BE2C (cell line): ENCODE data around the gene RBM39.

ENCODE experiments used
- DNase-seq: peaks from one replicate; pipeline ENCODE4 v3.0.0-alpha.2; 2020
- H3K27me3 ChIP-seq: fragments of 250-450 bp; sonication (Bioruptor Pico); 2 replicates; pipeline ENCODE4 v1.5.1; 2020; ENCODE audit warnings: mild to moderate bottlenecking
- H3K36me3 ChIP-seq: fragments of 250-450 bp; sonication (Bioruptor Pico); 2 replicates; pipeline ENCODE4 v1.5.1; 2020; ENCODE audit warnings: mild to moderate bottlenecking
- H3K4me1 ChIP-seq: fragments of 250-450 bp; sonication (Bioruptor Pico); 2 replicates; pipeline ENCODE4 v1.5.1; 2020
- H3K4me3 ChIP-seq: 2 replicates; pipeline ENCODE4 v1.5.1; 2011; ENCODE audit warnings: low read depth, low read length
- H3K9me3 ChIP-seq: fragments of 250-450 bp; sonication (Bioruptor Pico); 2 replicates; pipeline ENCODE4 v1.5.1; 2020
- TF ChIP-seq, protein P1 (sequence below): IDR thresholded peaks from 2 replicates; pipeline ENCODE4 v1.5.1; 2012; ENCODE audit warnings: mild to moderate bottlenecking, low read depth, low read length

Gene RBM39

DNA sequence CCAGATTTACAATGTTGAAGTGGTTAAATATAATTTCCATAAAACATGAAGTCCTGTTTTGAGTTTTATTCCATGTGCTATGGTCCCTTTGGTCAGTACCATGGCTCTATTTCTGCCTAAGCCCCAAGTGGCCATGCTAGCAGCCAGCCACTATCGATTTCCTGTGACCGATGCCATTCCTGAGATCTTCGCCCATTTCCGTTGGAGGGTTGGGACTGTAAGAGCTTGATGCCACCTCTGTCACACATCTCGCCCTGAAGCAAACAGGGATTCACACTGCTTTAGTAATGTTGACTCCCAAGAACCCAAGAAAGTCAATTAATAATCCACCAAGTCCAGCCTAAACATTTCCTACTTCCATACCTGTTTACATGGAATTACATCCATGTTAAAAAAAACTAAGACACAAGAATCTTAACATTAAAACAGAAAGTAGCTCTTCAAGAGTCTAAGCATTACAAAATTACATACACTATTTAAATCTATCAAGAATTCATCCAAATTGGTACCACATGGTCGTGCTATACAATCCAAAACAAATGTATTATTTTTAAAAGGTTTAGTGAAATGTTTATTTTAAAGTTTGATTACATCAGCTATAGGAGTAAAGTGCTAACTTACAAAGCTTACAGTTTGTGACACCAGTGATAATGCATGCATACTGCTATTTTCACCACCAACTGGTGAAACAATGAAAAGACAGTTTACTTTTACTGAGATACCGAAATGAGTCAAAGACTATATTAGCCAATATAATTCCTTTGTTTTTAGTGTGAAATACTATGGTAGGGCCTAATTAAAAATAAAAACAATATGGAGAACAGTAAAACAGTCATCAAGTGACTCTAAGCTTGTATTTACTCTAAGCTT lies 2.5 kb downstream of the RBM39 start:
- H3K27me3 ChIP-seq, result no peaks in the 10 kb centered on the region
- peak overlapping the region; percentile 75 for H3K4me3 ChIP-seq
- TF ChIP-seq, protein P1, sequence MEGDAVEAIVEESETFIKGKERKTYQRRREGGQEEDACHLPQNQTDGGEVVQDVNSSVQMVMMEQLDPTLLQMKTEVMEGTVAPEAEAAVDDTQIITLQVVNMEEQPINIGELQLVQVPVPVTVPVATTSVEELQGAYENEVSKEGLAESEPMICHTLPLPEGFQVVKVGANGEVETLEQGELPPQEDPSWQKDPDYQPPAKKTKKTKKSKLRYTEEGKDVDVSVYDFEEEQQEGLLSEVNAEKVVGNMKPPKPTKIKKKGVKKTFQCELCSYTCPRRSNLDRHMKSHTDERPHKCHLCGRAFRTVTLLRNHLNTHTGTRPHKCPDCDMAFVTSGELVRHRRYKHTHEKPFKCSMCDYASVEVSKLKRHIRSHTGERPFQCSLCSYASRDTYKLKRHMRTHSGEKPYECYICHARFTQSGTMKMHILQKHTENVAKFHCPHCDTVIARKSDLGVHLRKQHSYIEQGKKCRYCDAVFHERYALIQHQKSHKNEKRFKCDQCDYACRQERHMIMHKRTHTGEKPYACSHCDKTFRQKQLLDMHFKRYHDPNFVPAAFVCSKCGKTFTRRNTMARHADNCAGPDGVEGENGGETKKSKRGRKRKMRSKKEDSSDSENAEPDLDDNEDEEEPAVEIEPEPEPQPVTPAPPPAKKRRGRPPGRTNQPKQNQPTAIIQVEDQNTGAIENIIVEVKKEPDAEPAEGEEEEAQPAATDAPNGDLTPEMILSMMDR, result peak; percentile 25
- peak; percentile 28 for DNase-seq
- H3K36me3 ChIP-seq, result peaks cover 73% of the 10 kb centered on the region
- H3K9me3 ChIP-seq, result no peaks in the 10 kb centered on the region
- H3K4me1 ChIP-seq, result peaks cover 14% of the 10 kb centered on the region

DNA sequence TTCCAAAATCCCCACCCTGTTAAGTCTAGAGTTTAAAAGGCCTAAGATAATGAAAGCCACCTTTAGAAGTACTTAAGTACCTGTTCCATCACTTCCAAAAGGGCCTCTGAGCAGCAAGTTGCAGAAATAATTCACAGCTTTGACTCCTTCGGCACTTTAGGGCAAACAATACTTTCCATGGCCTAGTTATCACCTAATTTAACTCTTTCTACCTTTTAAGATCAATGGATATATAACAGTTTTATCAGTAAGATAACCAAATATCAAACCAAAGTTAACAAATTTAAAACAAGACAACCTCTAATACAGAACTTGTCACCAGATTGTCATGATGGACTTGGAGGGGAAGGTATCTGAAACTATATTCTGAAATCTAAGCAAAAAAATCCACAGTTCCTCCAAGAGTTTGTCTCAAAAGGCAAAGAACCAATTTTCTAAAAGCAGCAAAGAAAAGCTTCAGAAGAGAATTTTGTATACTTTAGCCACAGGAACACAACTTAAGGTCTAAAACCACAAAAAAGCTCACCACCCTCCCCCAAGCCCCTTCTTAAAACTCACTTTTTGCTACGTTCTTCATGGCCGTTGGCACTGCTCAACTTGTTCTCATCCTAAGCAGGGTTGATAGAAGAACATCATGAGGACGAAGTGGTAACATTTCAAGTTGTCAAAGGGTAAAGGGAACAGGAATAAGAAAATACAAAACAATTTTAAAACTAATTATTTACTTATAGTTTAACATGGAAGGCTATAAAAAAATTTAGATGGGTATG lies 3.5 kb downstream of the RBM39 start:
- H3K36me3 ChIP-seq, result peaks cover 82% of the 10 kb centered on the region
- peaks cover 14% of the 10 kb centered on the region for H3K4me1 ChIP-seq
- H3K27me3 ChIP-seq, result 0 out of 2 replicates have a peak, but pooled peaks cover 3% of the 10 kb centered on the region
- peak overlapping the region; percentile 8; the same call in 1 of the 2 replicates for H3K4me3 ChIP-seq
- no peaks in the 10 kb centered on the region for H3K9me3 ChIP-seq
- DNase-seq, result no peak
- TF ChIP-seq, protein P1, result no peak

DNA sequence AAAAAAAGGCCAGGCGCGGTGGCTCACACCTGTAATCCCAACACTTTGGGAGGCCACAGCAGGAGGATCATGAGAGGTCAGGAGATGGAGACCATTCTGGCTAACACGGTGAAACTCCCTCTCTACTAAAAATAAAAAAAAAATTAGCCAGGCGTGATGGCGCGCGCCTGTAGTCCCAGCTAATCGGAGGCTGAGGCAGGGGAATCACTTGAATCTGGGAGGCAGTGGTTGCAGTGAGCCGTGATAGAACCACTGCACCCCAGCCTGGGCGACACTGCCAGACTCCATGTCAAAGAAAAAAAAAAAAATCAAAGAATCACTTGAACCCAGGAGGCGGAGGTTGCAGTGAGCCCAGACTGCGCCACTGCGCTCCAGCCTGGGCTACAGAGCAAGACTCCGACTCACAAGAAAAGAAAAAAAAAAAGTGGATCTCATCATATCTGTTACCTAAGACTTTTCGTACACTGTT lies 4.2 kb downstream of the RBM39 start:
- Histone ChIP-seq H3K36me3 (peaks cover 89% of the 10 kb centered on the region), H3K27me3 (0 out of 2 replicates have a peak, but pooled peaks cover 3% of the 10 kb centered on the region), H3K4me3 (no peak overlapping the region), H3K4me1 (peaks cover 10% of the 10 kb centered on the region), H3K9me3 (no peaks in the 10 kb centered on the region)
- TF ChIP-seq, protein P1, result no peak
- DNase-seq, result no peak

DNA sequence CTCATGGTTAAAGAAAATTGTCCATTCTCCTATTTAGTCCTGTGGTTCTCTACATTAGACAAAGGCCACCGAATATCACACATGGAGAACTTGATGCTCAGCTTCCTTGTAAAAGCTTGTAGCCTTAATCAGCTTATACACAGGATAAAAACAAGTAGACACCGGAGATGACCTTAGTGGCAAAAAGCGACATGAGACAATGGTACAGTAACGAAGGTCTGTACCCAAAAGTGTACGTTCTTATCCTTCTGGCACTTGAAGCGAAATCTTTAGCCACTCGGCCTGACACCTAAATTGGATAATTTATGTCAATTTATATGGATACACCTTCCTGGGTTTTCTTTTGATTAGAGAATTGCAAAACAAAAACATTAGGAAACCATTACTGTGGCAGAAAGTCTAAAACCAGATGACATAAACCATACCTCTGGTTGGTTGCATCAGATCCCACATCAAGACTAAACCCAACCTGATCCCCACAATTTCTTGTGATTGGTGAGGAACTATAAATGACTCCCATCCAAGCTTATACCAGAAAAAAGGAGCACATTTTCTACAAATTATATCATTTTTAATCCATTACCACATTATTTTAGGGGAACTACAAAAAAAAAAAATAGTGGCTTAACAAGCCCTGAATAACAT lies 6.1 kb downstream of the RBM39 start:
- Histone ChIP-seq H3K4me1 (peaks cover 13% of the 10 kb centered on the region), H3K4me3 (0 out of 2 replicates have a peak overlapping the region, but pooled peaks have one; percentile 14), H3K36me3 (peaks cover 99% of the 10 kb centered on the region), H3K9me3 (no peaks in the 10 kb centered on the region), H3K27me3 (0 out of 2 replicates have a peak, but pooled peaks cover 3% of the 10 kb centered on the region)
- TF ChIP-seq, protein P1, result no peak
- no peak for DNase-seq

DNA sequence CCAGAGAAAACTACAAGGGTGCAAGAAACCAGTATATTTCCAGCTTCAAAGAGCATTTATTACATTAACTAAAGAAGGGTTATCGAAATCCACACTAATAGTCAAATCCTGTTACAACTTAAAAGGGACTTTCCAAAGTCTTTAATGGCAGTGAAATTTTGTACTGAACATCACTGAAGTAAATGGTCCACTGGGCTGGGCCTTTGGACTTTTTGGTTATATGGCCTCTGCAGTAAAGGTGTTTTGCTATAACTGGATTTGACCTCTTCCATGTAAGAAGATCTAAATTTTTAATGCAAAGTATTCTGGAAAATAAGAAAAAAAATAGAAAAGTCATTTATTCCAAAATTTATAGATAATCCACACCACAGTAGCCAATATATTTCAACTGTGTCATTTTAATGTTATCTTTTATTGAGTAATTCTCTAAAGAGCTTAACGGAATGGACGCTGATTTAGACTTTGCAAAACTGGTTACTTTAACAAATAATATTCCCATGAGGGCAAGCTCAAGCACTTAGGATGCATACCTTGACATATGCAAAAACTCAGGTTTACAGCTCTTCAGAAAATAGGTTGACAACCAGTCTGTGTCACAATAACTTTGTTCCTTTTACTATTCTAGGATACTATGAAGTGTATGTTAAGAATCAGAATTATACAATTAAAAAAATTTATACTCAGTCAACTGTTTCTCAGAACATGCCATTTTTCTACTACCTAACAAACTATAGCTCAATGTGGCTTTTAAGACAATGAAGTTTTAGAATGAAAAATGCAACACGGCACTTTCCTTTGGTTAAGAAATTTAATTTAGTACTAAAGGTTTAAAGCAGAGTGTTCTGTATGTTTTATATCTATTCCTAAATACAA lies 7.0 kb downstream of the RBM39 start:
- H3K4me3 ChIP-seq, result no peak overlapping the region

More for the DNA sequence above, 7.0 kb downstream of the RBM39 start:
- DNase-seq, result no peak
- TF ChIP-seq, protein P1, result no peak
- peaks cover 100% of the 10 kb centered on the region for H3K36me3 ChIP-seq
- H3K27me3 ChIP-seq, result 0 out of 2 replicates have a peak, but pooled peaks cover 3% of the 10 kb centered on the region
- peaks cover 16% of the 10 kb centered on the region for H3K4me1 ChIP-seq
- no peaks in the 10 kb centered on the region for H3K9me3 ChIP-seq
